ENCODE measurements around the gene SSRP1. TPM values are rescaled to one million over a fixed set of nuclear protein-coding genes. Genes with fewer than 3 reads are reported as not detected.

Gene SSRP1
- total and polyA plus RNA-seq, 2 of the 13 experiments (the other 11 are each of a cell fraction or from before 2014, with no cell fraction given) = 93.6 to 129 TPM

DNA sequence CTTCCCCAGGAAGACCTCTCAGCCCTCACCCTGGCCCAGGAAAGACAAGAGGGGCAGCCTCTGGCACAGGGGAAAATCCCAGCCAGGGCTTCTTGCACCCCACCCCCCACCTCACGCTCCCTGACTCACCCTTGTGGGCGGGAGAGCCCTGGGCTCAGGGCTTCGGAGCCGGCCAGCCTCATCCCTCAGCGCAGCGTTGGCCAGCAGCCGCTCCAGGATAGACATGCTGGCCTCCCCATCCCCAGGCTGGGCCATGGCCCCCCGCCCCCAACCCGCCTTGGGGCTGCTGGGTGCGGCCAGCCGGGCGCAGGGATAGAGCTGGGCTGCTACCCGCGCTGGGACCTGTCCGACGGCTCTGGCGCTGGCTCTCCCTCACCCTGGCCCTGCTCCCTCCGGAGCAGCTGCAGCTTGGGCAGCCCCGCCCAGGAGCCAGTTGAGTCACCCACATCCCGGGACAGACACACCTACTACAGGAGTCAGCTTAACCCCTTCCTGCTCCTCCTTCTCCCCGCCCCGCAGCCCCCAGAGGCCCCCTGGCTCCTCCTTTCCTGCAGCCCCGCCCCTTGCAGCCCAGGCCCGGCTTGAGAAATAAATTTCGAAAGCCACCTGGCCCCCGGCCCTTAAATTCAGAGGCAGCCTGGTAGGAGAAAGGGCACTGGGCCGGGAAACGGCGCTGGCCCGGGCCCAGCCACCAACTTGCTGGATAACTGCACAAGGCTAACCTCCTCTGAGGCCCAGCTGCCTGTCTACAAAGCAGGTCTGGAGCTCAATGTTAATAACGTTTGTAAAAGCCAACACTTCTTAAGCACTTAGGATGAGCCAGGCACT lies 24.4 kb downstream of the SSRP1 start (continued):
- TF ChIP-seq, protein P1, sequence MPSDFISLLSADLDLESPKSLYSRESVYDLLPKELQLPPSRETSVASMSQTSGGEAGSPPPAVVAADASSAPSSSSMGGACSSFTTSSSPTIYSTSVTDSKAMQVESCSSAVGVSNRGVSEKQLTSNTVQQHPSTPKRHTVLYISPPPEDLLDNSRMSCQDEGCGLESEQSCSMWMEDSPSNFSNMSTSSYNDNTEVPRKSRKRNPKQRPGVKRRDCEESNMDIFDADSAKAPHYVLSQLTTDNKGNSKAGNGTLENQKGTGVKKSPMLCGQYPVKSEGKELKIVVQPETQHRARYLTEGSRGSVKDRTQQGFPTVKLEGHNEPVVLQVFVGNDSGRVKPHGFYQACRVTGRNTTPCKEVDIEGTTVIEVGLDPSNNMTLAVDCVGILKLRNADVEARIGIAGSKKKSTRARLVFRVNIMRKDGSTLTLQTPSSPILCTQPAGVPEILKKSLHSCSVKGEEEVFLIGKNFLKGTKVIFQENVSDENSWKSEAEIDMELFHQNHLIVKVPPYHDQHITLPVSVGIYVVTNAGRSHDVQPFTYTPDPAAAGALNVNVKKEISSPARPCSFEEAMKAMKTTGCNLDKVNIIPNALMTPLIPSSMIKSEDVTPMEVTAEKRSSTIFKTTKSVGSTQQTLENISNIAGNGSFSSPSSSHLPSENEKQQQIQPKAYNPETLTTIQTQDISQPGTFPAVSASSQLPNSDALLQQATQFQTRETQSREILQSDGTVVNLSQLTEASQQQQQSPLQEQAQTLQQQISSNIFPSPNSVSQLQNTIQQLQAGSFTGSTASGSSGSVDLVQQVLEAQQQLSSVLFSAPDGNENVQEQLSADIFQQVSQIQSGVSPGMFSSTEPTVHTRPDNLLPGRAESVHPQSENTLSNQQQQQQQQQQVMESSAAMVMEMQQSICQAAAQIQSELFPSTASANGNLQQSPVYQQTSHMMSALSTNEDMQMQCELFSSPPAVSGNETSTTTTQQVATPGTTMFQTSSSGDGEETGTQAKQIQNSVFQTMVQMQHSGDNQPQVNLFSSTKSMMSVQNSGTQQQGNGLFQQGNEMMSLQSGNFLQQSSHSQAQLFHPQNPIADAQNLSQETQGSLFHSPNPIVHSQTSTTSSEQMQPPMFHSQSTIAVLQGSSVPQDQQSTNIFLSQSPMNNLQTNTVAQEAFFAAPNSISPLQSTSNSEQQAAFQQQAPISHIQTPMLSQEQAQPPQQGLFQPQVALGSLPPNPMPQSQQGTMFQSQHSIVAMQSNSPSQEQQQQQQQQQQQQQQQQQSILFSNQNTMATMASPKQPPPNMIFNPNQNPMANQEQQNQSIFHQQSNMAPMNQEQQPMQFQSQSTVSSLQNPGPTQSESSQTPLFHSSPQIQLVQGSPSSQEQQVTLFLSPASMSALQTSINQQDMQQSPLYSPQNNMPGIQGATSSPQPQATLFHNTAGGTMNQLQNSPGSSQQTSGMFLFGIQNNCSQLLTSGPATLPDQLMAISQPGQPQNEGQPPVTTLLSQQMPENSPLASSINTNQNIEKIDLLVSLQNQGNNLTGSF (CRISPR knock-in tag; IDR thresholded peaks at IDR 0.05) = no peak
- TF ChIP-seq NR2F6 (IDR thresholded peaks at IDR 0.05) = no peak
- no peak for TF ChIP-seq NR2F6 (CRISPR knock-in tag; IDR thresholded peaks at IDR 0.05)
- TF ChIP-seq, protein P2, sequence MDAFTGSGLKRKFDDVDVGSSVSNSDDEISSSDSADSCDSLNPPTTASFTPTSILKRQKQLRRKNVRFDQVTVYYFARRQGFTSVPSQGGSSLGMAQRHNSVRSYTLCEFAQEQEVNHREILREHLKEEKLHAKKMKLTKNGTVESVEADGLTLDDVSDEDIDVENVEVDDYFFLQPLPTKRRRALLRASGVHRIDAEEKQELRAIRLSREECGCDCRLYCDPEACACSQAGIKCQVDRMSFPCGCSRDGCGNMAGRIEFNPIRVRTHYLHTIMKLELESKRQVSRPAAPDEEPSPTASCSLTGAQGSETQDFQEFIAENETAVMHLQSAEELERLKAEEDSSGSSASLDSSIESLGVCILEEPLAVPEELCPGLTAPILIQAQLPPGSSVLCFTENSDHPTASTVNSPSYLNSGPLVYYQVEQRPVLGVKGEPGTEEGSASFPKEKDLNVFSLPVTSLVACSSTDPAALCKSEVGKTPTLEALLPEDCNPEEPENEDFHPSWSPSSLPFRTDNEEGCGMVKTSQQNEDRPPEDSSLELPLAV (CRISPR knock-in tag; conservative IDR thresholded peaks at IDR 0.05; ENCODE audit: low read depth) = no peak
- no peak for TF ChIP-seq ZSCAN12 (CRISPR knock-in tag; IDR thresholded peaks at IDR 0.05)
- no peak for TF ChIP-seq ZFP37 (CRISPR knock-in tag; IDR thresholded peaks at IDR 0.05; ENCODE audit: borderline replicate concordance)
- TF ChIP-seq KDM4B (CRISPR knock-in tag; IDR thresholded peaks at IDR 0.05) = no peak; the same call in 1 of the 2 replicates
- TF ChIP-seq SRSF9 (IDR thresholded peaks at IDR 0.05; ENCODE audit: borderline replicate concordance, insufficient read depth, low read depth, low read length, poor library complexity, severe bottlenecking) = no peak
- no peak for TF ChIP-seq PLRG1 (conservative IDR thresholded peaks at IDR 0.05)
- TF ChIP-seq KMT2B (CRISPR knock-in tag; IDR thresholded peaks at IDR 0.05) = no peak
- TF ChIP-seq, protein P3, sequence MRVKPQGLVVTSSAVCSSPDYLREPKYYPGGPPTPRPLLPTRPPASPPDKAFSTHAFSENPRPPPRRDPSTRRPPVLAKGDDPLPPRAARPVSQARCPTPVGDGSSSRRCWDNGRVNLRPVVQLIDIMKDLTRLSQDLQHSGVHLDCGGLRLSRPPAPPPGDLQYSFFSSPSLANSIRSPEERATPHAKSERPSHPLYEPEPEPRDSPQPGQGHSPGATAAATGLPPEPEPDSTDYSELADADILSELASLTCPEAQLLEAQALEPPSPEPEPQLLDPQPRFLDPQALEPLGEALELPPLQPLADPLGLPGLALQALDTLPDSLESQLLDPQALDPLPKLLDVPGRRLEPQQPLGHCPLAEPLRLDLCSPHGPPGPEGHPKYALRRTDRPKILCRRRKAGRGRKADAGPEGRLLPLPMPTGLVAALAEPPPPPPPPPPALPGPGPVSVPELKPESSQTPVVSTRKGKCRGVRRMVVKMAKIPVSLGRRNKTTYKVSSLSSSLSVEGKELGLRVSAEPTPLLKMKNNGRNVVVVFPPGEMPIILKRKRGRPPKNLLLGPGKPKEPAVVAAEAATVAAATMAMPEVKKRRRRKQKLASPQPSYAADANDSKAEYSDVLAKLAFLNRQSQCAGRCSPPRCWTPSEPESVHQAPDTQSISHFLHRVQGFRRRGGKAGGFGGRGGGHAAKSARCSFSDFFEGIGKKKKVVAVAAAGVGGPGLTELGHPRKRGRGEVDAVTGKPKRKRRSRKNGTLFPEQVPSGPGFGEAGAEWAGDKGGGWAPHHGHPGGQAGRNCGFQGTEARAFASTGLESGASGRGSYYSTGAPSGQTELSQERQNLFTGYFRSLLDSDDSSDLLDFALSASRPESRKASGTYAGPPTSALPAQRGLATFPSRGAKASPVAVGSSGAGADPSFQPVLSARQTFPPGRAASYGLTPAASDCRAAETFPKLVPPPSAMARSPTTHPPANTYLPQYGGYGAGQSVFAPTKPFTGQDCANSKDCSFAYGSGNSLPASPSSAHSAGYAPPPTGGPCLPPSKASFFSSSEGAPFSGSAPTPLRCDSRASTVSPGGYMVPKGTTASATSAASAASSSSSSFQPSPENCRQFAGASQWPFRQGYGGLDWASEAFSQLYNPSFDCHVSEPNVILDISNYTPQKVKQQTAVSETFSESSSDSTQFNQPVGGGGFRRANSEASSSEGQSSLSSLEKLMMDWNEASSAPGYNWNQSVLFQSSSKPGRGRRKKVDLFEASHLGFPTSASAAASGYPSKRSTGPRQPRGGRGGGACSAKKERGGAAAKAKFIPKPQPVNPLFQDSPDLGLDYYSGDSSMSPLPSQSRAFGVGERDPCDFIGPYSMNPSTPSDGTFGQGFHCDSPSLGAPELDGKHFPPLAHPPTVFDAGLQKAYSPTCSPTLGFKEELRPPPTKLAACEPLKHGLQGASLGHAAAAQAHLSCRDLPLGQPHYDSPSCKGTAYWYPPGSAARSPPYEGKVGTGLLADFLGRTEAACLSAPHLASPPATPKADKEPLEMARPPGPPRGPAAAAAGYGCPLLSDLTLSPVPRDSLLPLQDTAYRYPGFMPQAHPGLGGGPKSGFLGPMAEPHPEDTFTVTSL (CRISPR knock-in tag; IDR thresholded peaks at IDR 0.05; ENCODE audit: borderline replicate concordance) = no peak
- TF ChIP-seq ZNF326 (CRISPR knock-in tag; IDR thresholded peaks at IDR 0.05; ENCODE audit: borderline replicate concordance) = no peak
- TF ChIP-seq ZNF891 (CRISPR knock-in tag; IDR thresholded peaks at IDR 0.05) = no peak
- no peak for TF ChIP-seq NONO (IDR thresholded peaks at IDR 0.05)
- TF ChIP-seq NONO (CRISPR knock-in tag; conservative IDR thresholded peaks at IDR 0.05) = no peak
- no peak for TF ChIP-seq ZNF558 (CRISPR knock-in tag; IDR thresholded peaks at IDR 0.05; ENCODE audit: borderline replicate concordance)
- no peak for TF ChIP-seq PAX8 (CRISPR knock-in tag; IDR thresholded peaks at IDR 0.05; ENCODE audit: borderline replicate concordance)

Data from HepG2 (cell line).